HG03432 (cell line): ENCODE data around the gene TLCD2.
"Not testable (repeated sequence)": the region's sequence is repeated elsewhere in the genome, so short reads cannot be mapped to it uniquely, and the experiment has no call there.

Source experiments
- ATAC-seq: cut with Tn5 transposase; IDR thresholded peaks from one replicate; pipeline ENCODE4 v1.9.1; 2021; ENCODE audit warnings: mild to moderate bottlenecking, moderate library complexity; ENCODE audit not compliant: unreplicated experiment

Gene TLCD2

DNA sequence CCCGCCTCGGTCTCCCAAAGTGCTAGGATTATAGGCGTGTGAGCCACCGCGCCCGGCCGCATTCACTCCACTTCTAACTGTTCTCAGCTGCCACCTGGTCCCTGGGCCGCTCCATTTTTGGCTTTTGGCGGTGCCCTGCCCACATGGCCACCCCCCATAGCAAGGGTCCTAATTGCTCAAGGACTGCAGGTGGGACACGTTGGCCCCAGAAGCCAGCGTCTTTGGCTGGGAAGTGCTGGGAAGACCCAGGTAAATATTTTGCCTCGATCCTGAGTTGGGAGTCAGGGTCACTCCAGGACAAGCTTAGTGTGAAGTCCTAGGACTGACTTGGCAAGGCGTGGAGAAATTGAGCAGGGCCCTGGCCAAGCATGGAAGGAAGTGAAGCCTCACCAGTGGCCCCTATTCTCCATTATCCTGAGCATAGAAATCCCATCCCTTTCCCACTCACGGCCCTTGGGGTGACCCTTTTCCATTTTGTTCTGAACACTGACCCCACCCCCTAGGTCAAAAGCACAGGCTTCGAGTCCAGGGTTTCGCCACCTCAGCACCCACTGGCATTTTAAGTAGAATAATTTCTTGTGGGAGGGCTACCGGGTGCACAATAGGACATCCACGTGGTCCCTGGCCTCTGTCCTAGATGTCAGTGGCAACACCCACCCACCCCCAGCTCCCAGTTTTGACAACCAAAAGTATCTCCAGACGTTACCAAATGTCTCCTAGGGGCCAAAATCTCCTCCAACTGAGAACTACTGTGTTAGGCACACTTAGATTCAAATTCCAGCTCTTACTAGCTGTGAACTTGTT, 8.4 kb upstream of the TLCD2 start:
- no peak for ATAC-seq

DNA sequence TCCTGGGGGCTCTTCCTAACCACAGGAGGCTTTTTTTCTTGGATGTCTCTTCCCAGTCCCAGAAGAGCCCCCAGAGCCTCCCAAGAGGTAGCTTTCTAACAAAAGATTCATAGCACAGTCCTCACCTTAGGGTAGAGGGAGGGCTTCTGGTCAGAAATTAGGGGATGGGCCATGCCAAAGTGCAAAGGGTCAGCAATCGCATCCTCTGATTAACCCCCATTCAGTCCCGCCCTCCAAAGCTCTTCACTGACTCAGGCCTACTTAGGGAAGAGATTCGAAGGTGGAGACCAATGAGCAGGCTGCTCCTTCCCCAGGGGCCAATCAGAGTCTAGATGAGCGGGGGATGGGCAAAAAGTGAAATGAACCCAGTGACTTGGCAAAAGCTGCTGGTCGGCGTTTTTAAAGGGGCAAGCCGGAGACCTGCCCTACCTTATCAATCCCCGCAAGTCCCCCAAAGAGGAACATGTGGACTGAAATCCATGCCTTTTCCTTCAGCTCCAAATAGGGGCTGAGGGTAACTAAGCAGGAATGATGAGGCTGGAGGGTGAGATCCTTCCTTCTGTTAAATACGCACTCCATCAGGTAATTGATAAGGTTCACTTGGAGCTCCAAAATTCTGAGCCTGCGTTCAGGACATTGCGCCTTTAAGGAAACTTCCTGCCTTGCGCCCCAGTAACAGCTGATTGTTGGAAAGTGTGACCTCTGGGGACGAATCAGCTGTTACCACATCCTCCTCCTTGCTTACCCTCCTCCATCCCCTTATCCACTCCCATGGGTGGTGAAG, 6.9 kb upstream of the TLCD2 start:
- ATAC-seq, result peak; percentile 44

DNA sequence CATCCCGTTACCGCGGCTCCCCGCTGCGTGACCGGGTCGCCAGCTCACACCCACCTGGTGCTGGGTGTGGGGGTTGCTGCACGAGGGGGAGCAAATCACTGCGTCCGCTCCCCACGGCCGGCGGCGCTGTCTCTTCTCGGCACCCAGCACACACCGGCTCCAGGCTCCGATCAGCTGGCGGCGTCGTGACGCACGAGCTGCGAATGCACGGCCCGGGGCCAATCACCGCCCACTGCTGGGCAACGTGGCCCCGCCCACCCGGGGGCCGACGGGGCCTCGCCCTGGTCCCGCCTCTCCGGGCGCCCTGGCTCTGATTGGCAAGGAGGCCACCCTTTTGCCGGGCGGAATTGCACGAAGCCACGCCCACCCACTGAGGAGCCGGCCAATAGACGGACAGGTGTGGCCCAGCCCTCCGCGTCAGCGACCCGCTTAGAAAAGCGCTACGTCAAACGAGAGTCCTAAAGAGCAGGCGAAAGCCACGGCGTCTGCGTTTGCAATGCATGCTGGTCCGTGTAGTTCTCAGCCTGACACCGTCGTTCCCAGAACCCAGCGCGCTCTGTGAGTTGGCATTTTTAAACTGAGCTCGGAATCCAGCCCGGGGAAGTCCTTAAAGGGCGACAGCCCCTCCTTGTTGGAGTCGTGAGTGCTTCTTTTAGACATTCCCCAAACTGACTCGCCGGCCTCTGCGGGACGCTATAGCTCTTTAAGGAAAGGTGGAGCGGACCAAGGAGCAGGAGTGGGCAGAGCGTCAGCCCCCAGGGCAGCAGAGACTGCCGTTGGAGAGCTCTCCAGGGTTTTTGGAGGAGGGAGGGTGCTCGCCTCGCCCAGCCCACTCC, 6.1 kb upstream of the TLCD2 start:
- peak; percentile 80 for ATAC-seq

DNA sequence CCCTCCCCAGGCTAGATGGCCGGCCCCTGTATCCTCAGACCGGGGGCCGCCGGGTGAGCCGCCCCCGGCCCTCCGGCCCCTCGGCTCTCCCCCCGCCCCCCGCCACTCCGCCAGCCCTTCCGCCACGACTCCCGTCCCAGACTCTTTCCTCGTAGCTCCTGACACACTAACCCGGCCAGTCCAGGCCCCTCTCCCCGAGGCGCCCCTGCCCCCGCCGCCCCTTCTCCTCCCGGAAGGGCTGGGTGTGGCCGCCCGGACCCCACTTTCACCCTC, 5.6 kb upstream of the TLCD2 start:
- ATAC-seq, result no peak

DNA sequence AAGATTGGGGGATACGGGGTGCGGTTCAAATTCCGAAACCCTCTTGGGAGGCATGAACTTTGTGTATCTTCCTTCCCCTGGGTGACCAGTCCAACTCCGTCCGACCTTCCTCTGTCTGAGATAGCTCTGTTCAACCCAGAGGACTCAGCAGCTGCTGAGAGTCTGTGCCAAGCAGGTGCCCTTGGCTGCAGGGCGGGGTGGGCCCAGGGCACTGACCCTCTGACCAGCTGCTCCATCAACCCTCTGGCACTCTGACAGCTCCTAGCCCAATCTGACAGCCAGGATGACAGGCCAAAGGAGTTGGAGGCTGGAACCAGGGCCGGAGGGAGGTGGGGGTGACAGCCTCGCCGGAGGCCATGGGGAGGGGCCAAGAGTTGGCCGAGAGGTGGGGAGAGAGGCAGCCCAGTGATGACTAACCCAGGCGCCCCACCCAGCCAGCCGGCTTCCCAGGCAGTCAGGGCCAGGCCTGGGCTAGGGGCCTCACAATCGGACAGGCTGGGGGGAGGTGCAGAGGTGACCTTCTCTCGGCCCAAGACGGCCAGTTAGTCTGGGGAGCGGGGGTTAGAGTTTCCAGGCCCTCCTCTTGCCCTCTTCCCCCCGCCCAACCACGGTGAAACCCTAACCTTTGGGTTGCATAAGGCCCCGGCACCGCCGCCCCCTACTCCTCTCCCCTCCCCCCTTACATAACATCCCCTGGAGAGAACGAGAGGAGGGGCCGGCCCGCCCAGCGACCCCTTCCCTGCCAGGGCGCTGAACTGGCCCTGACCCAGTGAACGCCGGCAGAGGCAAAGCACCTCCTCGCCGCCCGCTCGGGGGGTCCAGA, 5.0 kb upstream of the TLCD2 start:
- no peak for ATAC-seq

DNA sequence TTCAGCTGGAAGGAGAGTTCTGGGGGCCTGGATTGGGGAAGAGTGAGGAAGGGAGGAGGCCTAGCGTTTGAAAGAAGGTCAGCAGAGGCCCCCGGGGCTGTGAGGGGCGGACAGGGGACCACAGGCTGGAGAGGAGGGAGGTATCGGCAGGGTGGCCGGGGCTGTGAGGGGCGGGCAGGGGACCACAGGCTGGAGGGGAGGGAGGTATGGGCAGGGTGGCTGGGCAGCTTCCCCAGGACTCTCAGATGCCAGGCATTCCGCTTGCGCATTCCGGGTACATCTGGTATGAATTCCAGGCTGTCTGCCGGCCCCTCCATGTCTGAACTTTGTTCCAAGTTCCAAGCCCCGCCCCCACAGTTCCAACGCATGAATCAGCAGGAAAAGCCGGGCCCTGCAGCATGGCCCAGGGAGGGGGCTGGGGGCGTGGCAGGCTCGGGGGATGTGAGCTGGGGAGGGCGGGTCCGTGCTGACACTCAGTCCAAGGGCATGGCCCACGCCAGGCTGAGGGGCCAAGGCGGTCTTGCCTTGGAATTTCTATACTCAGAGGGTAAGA, 4.3 kb upstream of the TLCD2 start:
- no peak for ATAC-seq

DNA sequence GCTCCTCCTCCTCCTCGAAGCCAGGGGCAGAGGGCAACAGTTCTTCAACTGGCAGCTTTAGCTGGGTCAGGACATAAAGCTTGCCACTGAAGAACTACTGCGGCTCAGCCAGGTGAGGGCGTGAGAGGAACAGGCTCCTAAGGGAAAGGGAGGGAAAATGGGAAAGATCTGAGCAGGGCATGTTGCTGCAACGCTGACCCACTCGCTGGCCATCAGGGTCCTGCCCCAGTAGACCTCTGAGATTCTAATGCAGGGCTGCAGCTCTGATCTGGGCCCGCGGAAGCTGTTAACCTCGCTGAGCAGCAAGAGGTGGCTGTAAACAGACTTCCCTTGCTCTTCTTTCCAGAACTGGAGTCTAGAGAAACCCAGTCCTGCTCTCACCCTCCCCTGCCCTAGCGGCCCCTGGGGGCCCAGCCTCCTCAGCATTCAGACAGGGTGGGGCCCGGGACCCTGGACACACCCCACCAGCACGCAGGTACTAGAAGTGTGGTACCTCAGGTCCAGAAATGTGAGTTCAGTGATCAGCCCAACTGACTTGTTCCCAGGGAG, 3.8 kb upstream of the TLCD2 start:
- no peak for ATAC-seq

DNA sequence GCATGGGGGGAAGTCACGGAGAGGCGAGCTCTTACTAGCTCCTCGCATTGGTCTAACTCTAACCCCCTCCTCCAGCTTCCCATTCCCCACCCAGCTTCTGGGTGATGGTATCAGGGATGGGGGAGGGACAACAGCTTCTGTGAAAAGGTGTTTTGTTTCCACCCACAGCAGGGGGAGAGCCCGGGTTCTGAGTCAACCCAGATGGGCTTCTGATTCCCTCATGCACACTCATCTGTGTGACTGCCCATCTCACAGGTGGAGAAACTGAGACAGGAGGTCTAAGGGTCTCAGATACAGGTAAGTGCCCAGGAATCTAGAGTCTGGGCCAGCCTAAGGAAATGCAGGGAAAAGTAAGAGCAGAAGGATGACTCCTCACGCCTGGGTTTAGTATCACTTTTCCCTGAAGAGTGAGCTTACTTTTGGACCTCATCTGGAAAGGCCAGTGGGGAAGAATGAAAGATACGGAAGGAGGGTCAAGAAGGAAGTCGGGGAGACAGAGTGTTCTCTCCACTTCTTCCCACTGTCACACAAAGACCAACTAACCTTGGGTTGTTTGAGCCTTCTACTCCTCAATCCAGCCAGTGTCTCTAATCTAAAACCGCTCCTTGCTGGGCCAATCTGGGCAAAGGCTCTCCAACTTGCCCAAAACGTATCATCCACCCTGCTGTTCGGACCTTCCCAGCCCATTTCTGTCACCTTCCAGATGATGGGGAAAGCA, 3.1 kb upstream of the TLCD2 start:
- ATAC-seq, result no peak

DNA sequence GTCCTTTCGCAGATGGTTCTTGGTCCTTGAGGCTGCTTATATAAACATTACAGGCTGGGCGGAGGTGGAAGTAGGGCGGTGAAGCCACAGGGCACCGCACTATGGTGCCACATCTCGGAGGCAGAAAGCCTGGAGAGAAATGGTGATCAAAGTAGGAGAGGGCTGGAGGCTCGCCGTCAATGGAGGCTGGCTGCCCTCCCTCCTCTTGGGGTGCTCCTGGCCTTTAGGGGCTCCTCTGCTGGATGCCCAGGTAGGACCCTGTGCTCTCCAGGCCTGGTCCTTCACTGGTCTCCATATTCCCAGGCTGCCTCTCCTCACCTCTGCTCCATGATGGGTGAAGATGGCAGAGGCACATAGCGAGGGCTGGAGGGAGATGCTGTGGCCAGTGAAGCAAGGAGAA, 2.1 kb upstream of the TLCD2 start:
- no peak for ATAC-seq

DNA sequence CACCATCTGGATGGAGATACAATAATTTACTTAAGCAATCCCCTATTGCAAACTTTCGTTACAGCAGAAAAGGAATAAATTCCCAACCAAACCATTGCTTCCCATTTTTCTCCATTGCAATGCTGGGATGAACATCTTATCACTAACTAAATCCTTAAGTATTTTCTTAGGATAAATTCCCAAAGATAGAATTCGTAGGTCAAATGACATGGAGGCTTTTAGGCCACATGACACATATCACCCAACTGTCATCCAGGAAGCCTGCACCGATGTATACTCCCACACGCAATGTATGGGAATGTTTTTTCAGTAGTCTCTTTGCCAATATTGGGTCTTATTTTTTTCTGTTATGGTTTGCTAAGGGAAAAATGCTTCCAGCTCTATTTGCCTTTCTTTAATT, 1.6 kb upstream of the TLCD2 start:
- ATAC-seq, result no peak

DNA sequence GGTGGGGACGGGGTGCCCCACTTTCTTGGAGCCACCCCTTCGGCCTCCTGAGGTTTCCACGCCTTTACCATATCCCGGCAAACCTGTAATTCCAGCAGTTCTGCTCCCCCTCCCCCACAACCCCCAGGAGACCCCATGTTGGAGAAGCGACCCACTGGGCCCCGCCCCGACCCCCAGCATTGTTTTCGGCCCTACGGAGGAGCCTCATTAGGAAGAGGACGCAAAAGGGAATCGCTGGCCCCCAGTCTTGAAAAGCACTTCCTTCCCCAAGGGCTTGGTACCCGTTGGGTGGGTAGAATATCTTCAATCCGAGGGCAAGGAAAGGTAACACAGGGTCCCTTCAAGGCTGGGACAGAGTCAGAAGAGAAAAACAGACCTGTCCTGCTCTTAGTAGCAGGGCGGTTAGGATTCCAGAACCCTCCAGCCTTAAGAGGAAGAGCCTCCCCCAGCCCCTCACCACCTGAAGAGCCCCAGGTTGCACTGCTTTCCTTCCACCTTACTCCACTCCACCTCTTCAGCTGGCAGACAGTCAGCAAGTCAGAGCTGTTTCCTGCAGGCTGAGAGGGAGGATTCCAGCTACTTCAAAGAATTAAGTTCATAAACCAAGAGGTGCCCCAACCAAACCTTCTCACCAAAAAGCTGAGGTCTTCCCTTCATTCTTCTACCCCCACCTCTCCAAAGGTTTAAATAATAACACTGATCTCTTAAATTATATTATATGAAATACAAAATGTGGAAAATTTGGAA, 803 bp upstream of the TLCD2 start:
- no peak for ATAC-seq

DNA sequence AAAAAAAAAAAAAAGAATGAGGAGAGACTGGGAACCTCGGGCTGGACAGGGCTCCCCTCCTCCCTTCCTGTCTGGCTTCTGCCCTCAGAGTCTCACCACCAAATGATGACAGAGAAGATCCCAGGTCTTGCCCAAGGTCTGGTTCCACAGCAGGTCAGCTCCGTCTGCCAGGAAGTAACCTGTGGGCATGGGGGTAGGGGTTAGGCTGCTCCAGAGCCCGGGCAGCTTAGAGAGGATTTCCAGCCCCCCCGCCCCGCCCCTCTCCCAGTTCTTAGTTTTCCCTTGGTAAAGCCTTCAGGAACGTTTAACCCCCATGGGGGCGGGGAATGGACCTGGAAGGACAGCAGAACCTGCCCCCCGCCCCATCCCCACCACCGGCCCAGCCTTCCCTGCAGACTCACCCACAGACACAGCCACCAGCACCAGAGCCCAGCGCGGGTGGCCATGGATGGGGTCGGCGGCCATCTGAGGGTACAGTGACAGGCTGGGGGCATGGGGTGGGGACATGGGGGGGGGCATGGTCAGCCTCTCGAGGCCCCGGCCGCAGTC, 700 bp downstream of the TLCD2 start:
- ATAC-seq, result no peak

DNA sequence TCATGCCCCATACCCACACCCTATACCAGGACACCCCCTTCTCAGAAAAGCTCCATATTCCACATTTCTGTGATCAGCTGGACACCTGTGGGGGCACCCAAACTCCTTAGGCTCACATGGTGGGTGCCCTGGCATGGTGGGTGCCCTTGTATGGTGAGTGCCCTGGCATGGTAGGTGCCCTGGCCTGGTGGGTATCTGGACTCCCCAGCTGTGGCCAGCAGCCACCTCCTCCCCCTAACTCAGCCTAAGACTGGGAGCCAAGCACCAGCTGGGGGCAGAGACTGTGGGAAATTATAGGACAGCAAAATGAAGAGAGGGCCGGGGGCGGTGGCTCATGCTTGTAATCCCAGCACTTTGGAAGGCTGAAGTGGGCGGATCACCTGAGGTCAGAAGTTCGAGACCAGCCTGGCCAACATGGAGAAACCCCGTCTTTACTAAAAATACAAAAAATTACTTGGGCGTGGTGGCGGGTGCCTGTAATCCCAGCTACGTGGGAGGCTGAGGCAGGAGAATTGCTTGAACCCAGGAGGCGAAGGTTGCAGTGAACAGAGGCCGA, 1.3 kb downstream of the TLCD2 start:
- ATAC-seq, result not testable (repeated sequence)

DNA sequence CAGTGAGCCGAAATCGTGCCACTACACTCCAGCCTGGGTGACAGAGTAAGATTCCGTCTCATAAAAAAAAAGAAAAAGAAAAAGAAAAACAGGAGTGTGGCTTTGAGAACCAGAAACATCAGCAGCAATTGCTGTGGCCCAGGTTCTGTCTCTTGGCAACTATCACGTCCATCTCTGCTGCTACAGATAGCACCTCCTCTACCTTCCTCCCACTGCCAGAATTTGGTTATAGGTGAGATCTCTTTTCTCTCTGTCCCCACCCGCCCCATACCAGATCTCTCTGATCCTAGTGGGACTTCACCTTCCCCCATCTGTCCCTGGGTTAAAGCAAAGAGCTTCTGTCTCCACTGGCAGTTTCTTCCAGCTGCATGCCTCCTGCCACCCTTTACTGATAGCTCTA, 3.1 kb downstream of the TLCD2 start:
- ATAC-seq, result no peak

DNA sequence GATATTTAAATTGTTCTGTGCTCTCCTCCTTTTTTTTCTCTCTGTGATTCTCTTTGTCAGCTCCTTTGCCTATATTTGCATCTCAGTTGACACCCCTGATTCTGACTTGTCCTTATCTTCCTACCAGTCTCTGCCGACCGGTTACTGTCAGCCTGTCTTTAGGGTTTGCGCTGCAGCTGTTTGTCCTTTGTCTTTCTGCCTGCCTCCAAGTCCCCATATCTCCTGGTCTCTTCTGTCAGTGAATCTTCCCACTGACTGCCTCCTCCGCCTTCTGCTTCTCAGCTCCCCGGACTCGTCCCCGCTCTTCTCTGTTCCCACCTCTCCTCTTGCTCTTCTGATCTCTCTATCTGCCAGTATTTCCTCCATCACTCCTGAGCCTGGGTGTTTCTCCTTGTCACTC, 5.2 kb downstream of the TLCD2 start:
- ATAC-seq, result no peak

DNA sequence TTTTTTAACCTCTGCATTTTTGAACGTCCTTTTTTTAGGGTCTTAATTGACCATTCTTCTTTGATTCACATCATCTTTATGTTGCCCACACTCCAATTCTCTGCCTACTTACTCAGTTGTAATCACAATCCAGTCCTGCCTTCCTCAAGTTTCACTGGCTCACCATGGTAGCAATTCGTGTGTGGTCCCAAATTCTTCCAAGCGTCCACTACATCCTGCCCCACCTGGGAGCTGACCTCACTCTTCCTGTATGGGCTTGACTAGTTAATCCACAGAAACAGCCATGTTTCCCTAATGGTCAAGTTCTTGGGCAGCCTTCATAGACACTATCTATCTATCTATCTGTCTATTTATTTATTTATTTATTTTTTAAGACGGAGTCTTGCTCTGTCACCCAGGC, 7.1 kb downstream of the TLCD2 start:
- ATAC-seq, result no peak

DNA sequence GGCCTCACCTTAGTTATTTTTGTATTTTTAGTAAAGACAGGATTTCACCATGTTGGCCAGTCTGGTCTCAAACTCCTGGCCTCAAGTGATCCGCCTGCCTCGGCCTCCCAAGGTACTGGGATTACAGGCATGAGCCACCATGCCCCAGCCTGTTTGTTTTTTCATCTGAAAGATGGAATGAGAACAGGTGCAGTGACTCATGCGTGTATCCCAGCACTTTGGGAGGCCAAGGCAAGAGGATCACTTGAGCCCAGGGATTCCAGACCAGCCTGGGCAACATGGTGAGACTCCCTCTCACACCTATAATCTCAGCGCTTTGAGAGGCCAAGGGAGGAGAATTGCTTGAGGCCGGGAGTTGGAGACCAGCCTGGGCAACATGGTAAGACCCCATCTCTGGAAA, 10.3 kb downstream of the TLCD2 start:
- ATAC-seq, result not testable (repeated sequence)

DNA sequence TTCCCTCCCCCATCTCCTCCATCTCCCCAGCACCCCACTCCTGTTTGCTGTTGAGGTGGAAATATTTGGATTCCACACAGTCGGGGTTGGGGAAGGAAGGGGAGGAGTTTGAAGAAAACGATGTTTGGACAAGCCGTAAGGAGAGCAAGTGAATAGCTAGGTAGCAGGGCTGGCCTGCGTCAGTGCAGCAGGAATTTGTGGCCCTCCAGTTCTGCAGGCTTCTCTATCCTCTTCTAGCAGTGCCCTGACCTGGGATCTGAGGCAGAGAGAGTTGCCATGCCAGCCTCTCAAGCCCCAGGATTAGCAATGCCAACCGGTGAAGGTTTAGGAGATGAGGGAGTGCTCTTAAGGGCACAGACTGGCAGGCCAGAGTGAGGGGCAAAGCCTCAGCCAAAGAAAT, 12.5 kb downstream of the TLCD2 start:
- no peak for ATAC-seq
